GM06990 (cell line): ENCODE data around the gene TIFAB.
"Not testable (repeated sequence)": the region's sequence is repeated elsewhere in the genome, so short reads cannot be mapped to it uniquely, and the experiment has no call there.

Experiments used
- DNase-seq: peaks from one replicate; pipeline ENCODE4 v3.0.0-alpha.2; 2011; ENCODE audit not compliant: insufficient read length; ENCODE audit errors: extremely low read depth
- H3K27me3 ChIP-seq: replicated peaks from 2 replicates; pipeline ENCODE4 v1.6.0; 2011; ENCODE audit warnings: low read length; ENCODE audit not compliant: control insufficient read depth, insufficient read depth
- H3K36me3 ChIP-seq: 2 replicates; pipeline ENCODE4 v1.5.1; 2011; ENCODE audit warnings: low read length; ENCODE audit not compliant: control insufficient read depth, insufficient read depth
- H3K4me3 ChIP-seq: replicated peaks from 2 replicates; pipeline ENCODE4 v1.5.1; 2011; ENCODE audit warnings: low read depth, mild to moderate bottlenecking, control low read depth, low read length
- TF ChIP-seq, protein P1 (sequence below): IDR thresholded peaks from 2 replicates; pipeline ENCODE4 v1.5.1; 2011; ENCODE audit warnings: low read length, control low read depth, mild to moderate bottlenecking, inconsistent platforms; ENCODE audit not compliant: insufficient read depth, poor library complexity, severe bottlenecking

The TIFAB gene, protein sequence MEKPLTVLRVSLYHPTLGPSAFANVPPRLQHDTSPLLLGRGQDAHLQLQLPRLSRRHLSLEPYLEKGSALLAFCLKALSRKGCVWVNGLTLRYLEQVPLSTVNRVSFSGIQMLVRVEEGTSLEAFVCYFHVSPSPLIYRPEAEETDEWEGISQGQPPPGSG

DNA sequence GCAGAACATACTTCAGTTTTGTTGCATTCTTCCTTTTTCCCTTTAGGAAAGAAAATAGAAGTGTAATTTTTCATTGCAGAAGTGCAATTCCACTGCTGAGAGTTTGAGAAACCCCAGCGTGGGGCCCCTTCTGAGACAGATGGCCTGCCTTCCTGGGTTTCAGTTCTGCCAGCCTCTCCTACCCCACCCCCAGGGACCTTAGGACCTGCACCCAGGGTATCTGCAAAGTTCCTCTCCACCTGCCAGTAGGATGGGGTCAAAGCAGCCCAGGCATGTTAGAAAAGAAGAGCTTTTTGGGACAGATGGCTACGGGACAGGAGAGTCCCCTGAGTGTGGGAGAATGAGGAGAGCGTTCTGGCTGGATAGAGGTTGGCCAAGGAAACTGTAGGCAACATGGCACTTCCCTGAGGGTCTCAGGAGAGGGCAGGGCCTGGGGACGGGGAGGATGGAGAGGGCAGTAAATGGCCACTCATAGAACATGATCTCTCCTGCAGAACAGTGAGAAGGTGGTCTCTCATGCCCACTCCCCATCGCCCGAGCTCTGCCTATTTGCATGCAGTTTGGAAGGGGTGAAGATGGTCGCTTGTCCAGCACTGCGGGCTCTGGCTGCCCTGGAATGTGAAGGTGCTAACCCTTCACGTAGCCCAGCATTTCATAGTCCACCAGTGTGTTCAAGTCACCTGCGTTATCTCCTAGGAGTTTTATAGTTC is at the start of gene TIFAB:
TSS of gene TIFAB (minus strand) at position 31 of the 710 bp plus-strand sequence. CDS start 2,412 bp downstream, outside the sequence.
- no peak for DNase-seq
- TF ChIP-seq, protein P1, sequence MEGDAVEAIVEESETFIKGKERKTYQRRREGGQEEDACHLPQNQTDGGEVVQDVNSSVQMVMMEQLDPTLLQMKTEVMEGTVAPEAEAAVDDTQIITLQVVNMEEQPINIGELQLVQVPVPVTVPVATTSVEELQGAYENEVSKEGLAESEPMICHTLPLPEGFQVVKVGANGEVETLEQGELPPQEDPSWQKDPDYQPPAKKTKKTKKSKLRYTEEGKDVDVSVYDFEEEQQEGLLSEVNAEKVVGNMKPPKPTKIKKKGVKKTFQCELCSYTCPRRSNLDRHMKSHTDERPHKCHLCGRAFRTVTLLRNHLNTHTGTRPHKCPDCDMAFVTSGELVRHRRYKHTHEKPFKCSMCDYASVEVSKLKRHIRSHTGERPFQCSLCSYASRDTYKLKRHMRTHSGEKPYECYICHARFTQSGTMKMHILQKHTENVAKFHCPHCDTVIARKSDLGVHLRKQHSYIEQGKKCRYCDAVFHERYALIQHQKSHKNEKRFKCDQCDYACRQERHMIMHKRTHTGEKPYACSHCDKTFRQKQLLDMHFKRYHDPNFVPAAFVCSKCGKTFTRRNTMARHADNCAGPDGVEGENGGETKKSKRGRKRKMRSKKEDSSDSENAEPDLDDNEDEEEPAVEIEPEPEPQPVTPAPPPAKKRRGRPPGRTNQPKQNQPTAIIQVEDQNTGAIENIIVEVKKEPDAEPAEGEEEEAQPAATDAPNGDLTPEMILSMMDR: no peak
- Histone ChIP-seq H3K4me3 (no peak within 1 kb of the TSS), H3K27me3 (no peaks in the 10 kb centered on the region), H3K36me3 (no peaks in the 10 kb centered on the region)

DNA sequence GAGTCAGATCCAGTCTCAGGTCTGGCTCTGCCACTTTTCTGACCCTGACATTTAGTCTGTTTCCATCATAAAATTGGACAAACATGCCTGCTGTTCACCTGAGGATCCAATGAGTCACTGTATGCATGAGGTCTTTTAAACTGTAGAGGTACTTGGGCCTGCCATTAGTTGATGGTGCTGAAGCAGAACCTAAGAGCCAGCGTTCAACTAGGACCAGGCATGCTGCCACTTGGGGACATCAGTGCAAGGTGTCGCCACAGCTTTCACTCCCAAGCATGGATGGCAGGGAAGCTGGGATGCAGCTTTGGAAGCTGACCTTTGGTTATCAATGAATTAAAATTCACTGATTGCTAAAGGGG is 46.5 kb upstream of the TIFAB start:
- TF ChIP-seq, protein P1: no peak
- H3K27me3 ChIP-seq: no peaks in the 10 kb centered on the region
- no peaks in the 10 kb centered on the region for H3K36me3 ChIP-seq
- DNase-seq: no peak
- no peak overlapping the region for H3K4me3 ChIP-seq

DNA sequence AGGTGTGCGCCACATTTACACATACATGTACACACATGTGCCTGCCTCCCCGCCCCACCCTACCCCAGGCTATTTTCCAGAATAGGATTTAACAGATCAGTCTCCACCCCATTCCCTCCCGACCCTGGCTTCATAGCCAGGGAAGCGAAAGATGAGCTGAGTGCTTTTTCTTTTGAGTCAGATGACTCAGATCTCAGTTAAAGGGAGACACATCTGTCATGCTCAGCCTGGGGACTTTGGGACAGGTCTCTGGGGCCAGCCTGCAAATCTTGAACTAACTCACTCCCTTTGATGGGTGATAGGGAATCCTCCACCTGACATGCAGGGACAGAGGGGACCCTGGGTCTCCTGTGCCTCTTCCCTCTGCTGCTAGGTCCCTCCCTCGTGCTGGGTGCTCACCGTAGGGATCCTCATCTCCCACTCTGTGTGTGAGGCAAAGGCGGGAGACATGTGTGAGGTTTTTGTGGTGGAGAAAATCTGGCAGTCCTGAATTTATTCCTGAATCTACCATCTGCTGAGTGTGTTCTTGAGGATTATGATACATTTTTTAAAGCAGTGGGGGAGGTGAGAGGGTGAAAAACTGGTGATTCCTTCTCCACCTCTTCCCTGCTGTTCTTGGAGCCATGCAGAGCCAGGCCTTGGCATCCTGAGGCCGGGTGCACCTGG is 46.0 kb upstream of the TIFAB start:
- H3K27me3 ChIP-seq: no peaks in the 10 kb centered on the region; the same call in 1 of the 2 replicates
- TF ChIP-seq, protein P1: no peak
- H3K36me3 ChIP-seq: no peaks in the 10 kb centered on the region
- DNase-seq: no peak
- no peak overlapping the region for H3K4me3 ChIP-seq

DNA sequence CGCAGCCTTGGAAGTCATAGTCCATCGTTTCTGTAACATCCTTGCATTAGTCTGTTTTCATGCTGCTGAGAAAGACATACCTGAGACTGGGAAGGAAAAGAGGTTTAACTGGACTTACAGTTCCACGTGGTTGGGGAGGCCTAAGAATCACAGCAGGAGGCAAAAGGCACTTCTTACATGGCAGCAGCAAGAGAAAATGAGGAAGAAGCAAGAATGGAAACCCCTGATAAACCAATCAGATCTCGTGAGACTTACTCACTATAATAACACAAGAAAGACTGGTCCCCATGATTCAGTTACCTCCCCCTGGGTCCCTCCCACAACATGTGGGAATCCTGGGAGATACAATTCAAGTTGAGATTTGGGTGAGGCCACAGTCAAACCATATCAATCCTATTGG is 43.4 kb upstream of the TIFAB start:
- not testable (repeated sequence) for DNase-seq, H3K4me3 ChIP-seq, H3K27me3 ChIP-seq, H3K36me3 ChIP-seq

DNA sequence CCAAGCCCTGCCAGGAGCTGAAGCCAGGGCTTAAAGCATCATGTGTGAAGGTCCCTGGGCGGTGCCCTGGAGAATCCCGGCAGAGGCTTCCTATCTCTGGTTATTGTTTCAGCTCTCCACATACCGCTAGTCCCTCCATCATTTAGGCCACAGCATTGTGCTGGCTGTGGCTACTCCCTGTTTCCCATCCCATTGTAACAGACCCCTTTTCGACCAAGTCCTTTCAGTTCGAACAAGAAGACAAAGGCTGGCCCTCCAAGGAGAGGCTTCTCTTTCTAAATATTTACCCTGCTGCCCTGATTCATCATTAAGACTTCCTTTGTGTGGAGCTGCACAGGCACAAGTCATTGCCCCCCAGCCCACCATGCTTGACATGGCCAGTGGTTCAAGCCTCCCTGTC is 42.0 kb upstream of the TIFAB start:
- peaks cover 4% of the 10 kb centered on the region for H3K27me3 ChIP-seq
- TF ChIP-seq, protein P1: no peak
- no peak for DNase-seq
- no peaks in the 10 kb centered on the region for H3K36me3 ChIP-seq
- H3K4me3 ChIP-seq: no peak overlapping the region
